HFF-Myc (cell line): ENCODE measurements around the gene CSF2.
A peak's percentile ranks its signal among the peaks of the same experiment; 100 is the strongest.

Experiments used
- DNase-seq: peaks from one replicate; pipeline ENCODE4 v3.0.0-alpha.2; 2011; ENCODE audit warnings: low read depth; ENCODE audit errors: extremely low read depth
- H3K4me3 ChIP-seq: replicated peaks from 2 replicates; pipeline ENCODE4 v1.5.1; 2011; ENCODE audit warnings: low read depth, mild to moderate bottlenecking, control low read depth, low read length
- TF ChIP-seq, protein P1 (sequence below): IDR thresholded peaks from 2 replicates; pipeline ENCODE4 v1.5.1; 2012; ENCODE audit warnings: mild to moderate bottlenecking, low read depth, low read length, control low read depth; ENCODE audit errors: missing control alignments

CSF2 gene

DNA sequence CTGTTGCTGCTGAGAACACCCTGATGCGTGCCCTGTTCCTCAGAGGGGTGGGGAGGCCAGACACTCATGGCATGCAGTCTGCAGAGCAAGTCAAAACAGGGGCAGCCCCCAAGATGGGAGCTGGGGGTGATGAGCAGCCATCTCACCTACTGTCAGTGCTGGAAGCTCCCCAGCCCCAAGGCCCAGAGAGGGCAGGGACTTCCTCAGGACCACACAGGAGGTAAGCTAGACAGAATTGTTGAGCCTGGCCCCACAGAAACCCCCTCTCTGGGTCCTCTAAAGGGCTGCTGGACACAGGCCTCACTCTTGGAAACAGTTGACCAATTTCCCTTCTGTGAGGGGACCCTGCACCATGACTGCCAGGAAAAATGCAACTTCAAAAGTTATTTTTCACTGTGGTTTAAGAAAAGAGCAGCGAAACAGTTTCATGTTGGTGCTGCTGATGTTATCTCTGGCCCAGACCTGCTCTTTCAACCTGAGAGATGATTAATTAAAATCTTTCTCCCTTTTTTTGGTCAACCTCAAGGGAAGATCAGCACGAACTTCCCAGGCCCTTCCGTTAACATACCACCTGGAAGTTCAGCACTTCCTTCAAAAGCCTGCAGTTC lies 9.6 kb downstream of the CSF2 start:
- no peak overlapping the region for H3K4me3 ChIP-seq
- TF ChIP-seq, protein P1, sequence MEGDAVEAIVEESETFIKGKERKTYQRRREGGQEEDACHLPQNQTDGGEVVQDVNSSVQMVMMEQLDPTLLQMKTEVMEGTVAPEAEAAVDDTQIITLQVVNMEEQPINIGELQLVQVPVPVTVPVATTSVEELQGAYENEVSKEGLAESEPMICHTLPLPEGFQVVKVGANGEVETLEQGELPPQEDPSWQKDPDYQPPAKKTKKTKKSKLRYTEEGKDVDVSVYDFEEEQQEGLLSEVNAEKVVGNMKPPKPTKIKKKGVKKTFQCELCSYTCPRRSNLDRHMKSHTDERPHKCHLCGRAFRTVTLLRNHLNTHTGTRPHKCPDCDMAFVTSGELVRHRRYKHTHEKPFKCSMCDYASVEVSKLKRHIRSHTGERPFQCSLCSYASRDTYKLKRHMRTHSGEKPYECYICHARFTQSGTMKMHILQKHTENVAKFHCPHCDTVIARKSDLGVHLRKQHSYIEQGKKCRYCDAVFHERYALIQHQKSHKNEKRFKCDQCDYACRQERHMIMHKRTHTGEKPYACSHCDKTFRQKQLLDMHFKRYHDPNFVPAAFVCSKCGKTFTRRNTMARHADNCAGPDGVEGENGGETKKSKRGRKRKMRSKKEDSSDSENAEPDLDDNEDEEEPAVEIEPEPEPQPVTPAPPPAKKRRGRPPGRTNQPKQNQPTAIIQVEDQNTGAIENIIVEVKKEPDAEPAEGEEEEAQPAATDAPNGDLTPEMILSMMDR: no peak
- no peak for DNase-seq

DNA sequence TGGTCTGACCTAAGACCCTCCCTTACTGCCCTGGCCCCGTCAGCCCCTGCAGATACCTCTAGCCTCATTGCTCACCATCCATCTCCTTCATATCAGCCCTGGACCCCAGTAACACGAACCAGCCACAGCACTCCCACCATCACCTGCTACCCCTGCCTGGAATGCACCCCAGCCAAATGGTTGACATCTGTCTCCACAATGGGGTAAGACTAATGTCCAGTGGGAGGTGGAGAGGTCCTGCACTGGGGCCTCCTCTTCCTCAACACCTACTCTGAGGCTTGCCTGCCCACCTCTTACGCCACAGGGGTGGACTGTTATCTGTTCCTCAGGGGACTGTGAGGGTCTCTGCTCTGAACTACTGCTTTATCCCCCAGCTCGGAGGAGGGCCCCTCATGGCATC lies 12.1 kb downstream of the CSF2 start:
- no peak overlapping the region for H3K4me3 ChIP-seq
- TF ChIP-seq, protein P1: no peak
- no peak for DNase-seq

DNA sequence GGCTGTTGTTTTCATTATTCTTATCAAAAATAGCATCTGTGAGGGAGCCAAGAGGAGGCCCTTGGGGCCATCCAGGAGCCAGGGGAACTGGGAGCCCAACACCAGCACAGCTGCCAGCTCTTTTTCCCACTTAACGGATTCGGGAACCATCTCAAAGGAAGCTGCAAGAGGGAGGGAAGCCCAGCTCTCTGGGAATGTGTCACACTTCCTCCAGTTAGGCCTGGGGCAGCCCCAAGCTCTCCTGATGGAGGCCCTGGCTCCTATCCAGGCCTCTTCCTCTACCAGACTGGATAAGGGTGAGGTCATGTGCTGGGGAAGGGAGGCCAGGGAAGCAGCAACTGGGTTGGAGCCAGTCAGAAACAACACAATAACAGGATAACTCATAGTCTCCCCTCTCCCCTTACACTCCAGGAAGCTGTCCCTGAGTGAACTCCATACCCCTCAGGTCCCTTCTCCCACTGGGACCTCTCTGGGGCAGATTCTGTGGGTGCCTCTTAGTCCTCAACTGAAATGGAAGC lies 12.7 kb downstream of the CSF2 start:
- TF ChIP-seq, protein P1: no peak
- DNase-seq: peak; percentile 93
- no peak overlapping the region for H3K4me3 ChIP-seq

DNA sequence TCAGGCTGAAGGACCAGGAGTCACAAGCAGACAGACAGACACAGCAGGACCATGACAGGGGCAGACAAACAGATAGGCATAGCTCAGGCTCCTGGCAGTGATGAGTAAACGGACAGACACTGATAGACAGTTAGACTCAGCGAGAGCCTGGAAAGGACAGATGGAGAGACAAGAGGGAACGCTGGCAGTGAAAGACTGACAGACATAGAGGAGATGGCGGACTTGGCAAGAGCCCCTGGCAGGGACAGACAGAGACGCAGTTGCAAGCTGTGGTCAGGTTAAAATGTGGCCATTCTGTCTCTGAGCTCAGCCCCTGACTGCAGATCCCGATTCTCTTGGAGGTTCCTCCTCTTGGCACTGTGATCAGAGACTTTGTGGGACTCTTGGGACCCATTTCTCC lies 13.6 kb downstream of the CSF2 start:
- no peak for DNase-seq
- no peak overlapping the region for H3K4me3 ChIP-seq
- TF ChIP-seq, protein P1: no peak

DNA sequence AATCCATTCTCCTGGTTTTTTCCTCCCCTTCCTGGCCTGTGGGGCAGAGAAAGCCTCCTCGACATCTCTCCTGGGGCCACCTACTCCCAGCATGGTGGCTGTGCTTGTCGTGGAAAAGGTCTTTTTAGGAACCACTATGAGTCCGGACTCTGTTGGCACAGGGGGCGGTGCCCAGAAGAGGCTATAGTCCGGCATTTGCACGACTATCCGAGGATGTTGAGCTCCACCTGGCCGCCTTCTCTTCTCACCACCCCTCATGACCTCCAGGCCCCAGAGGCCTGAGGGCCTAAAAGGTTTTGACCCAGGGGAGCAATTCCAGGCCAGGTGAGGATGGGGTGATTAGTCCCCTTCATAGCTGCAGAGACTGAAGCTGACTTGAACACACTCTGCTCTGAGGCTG lies 14.1 kb downstream of the CSF2 start:
- no peak overlapping the region for H3K4me3 ChIP-seq
- DNase-seq: no peak
- TF ChIP-seq, protein P1: no peak

DNA sequence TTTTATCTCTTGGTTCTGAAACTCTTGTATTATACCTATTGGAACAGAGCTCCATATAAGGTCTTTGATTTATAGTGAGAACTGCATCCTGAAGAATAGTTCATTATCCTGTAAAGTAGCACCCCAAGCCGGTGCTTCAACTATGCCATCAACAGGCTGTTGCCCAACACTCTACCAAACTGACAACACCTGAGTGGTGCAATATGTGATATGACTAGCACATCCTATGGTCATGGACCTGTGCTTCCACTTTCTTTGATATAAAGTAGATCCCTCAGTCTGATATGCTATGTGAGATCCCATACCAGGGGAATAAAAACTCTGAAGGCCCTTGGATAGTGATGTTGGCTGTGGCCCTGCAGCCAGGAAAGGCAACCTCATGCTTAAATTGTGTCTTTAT lies 15.8 kb downstream of the CSF2 start:
- H3K4me3 ChIP-seq: no peak overlapping the region
- DNase-seq: no peak
- TF ChIP-seq, protein P1: no peak

DNA sequence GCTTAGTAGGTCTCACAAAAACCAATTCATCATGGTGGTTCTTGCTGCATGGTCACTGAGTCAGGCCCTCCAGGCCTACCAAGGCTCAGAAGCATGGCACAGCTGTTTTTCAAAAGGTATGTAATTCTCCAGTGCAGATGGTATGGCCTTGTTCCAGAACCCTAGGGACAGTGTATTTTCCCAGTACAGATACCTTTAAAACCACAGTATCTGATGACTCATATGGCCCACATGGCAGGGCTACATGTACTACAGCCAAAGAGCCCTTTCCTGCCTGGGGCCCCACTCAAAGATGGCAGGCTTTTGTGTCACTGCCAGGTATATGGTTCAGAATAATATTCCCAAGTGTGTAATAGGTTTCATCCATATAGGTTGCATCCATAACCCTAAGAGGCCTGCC lies 16.5 kb downstream of the CSF2 start:
- no peak overlapping the region for H3K4me3 ChIP-seq
- TF ChIP-seq, protein P1: no peak
- peak; percentile 81 for DNase-seq
